Fibroblast of villous mesenchyme (primary cell): ENCODE measurements around the gene MED22. TPM values are rescaled to one million over a fixed set of nuclear protein-coding genes. Genes with fewer than 3 reads are reported as not detected.

Experiments
- DNase-seq: peaks from one replicate; pipeline ENCODE4 v3.0.0-alpha.2; 2010; ENCODE audit warnings: low read depth
- H3K4me3 ChIP-seq: 2 replicates; pipeline ENCODE4 v1.5.1; 2011; ENCODE audit warnings: low read depth, mild to moderate bottlenecking, low read length
- CTCF ChIP-seq: IDR thresholded peaks from 2 replicates; pipeline ENCODE4 v1.5.1; 2012; ENCODE audit warnings: low read depth, mild to moderate bottlenecking, low read length; ENCODE audit not compliant: insufficient read depth
- small RNA-seq: library from RNA; depleted of rRNA; stranded (forward); fragments of <200 nt; gene quantifications from one replicate; pipeline ENCODE3, GENCODE V24; 2012
- total RNA-seq: library from RNA; depleted of rRNA; stranded (reverse); fragments of >200 nt; gene quantifications from 2 replicates; pipeline ENCODE4 v1.2.3, GENCODE V29; 2012

Gene MED22
- total RNA-seq, 1 donor: 12.1 TPM

DNA sequence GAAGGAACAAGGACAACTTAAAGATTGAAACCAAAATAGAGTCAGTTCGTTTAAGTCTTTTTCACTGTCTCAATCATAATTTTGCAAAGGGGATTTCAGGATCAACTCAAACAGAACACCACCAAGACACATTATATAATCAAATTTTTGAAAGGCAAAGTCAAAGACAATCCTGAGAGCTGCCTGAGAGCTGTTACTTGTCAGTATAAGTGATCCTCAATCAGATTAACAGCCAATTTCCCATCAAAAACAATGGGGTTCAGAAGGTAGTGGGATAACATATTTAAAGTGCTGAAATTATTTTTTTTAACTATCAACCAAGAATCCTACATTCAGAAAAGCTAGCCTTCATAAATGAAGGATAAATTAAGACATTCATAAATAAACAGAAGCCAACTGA lies 53.7 kb downstream of the MED22 start:
- no peak for DNase-seq
- no peak for TF ChIP-seq CTCF
- no peak overlapping the region for H3K4me3 ChIP-seq

DNA sequence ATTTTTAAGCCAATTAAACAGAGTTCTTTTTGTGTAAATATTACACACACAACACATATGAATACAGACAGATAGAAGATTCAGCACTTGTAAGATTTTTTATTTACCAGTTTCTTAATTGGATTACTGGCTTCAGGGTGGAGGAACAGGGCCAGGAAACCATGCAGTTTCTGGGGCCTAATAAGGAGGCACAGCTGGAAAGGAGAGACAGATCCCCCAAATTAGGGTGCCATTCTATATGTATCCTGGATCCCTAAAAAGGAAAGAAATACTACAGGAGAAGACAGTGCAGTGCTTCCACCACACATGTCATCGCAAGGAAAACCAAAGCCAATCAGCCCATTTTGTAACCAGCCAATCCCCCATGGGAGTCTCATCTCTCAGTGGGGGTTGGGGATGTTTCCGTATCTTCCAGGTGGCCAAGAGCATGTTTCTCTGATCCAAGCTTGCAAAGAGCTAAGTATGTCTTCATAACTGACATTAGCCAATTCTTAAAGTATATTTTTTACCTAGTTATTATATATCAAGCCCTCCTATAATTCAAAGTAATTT lies 57.1 kb downstream of the MED22 start:
- no peak for TF ChIP-seq CTCF
- no peak for DNase-seq
- no peak overlapping the region for H3K4me3 ChIP-seq

Small RNAs within 50 kb of the gene (small RNA-seq; reads per million reads assigned to genes)
- gene RF00019 (not detected), gene SNORD24 (not detected), gene SNORD36A (not detected), gene SNORD36B (not detected), gene SNORD36C (not detected)

Other genes starting within 250 kb of the MED22 start
- gene RALGDS, start 226.9 kb downstream of the MED22 start, total RNA-seq: 13.8 and 17.4 TPM in 2 replicates
- gene GBGT1, start 184.2 kb downstream of the MED22 start, total RNA-seq: 4.7 and 5.8 TPM in 2 replicates
- gene OBP2B, start 138.9 kb downstream of the MED22 start, total RNA-seq: not detected in 2 replicates
- not detected in 2 replicates for gene ABO, start 72.9 kb downstream of the MED22 start, total RNA-seq
- 7.4 and 8.2 TPM in 2 replicates for gene SURF6, start 11.9 kb downstream of the MED22 start, total RNA-seq
- gene RPL7A, start 87 bp upstream of the MED22 start, total RNA-seq: 1,651 and 1,997 TPM in 2 replicates
- 13.4 and 14.2 TPM in 2 replicates for gene SURF1, start 8.4 kb upstream of the MED22 start, total RNA-seq
- 12.1 and 16.1 TPM in 2 replicates for gene SURF2, start 8.4 kb upstream of the MED22 start, total RNA-seq
- 403 and 513 TPM in 2 replicates for gene SURF4, start 27.9 kb upstream of the MED22 start, total RNA-seq
- gene STKLD1, start 28.2 kb upstream of the MED22 start, total RNA-seq: 0.32 and 2.6 TPM in 2 replicates
- gene REXO4, start 69.9 kb upstream of the MED22 start, total RNA-seq: 10.0 and 12.5 TPM in 2 replicates
- gene ADAMTS13, start 74.2 kb upstream of the MED22 start, total RNA-seq: 1.3 TPM in 2 replicates
- gene CACFD1, start 111.8 kb upstream of the MED22 start, total RNA-seq: 3.9 and 7.7 TPM in 2 replicates
- 35.4 and 41.9 TPM in 2 replicates for gene SLC2A6, start 131.0 kb upstream of the MED22 start, total RNA-seq
- gene MYMK, start 176.8 kb upstream of the MED22 start, total RNA-seq: not detected in 2 replicates
- gene ADAMTSL2, start 186.6 kb upstream of the MED22 start, total RNA-seq: under 0.01 and 0.32 TPM in 2 replicates